IgD-negative memory B cell (primary cell): ENCODE data around the gene FTO. TPM values are rescaled to one million over a fixed set of nuclear protein-coding genes. Genes with fewer than 3 reads are reported as not detected.

ENCODE experiments used
- H3K27ac Mint-ChIP-seq, 3 donors: one replicate each; pipeline ENCODE4 v1.8.0; 2020 to 2022; ENCODE audit warnings: mild to moderate bottlenecking in 3 of 3, mixed read lengths in 3 of 3, moderate library complexity in 1 of 3
- H3K27me3 Mint-ChIP-seq: one replicate; pipeline ENCODE4 v1.8.0; 2021; ENCODE audit warnings: mixed read lengths
- H3K36me3 Mint-ChIP-seq: one replicate; pipeline ENCODE4 v1.8.0; 2020; ENCODE audit warnings: mild to moderate bottlenecking, mixed read lengths
- H3K4me1 Mint-ChIP-seq, 3 donors: one replicate each; pipeline ENCODE4 v1.8.0; 2020 to 2022; ENCODE audit warnings: mixed read lengths in 3 of 3, mild to moderate bottlenecking in 1 of 3
- H3K4me3 Mint-ChIP-seq, 4 donors: one replicate each; pipeline ENCODE4 v1.8.0; 2020 to 2022; ENCODE audit warnings: mild to moderate bottlenecking in 4 of 4, mixed read lengths in 4 of 4, moderate library complexity in 3 of 4
- H3K9me3 Mint-ChIP-seq, 3 donors: one replicate each; pipeline ENCODE4 v1.8.0; 2020 to 2021; ENCODE audit warnings: mixed read lengths in 3 of 3, mild to moderate bottlenecking in 1 of 3
- polyA plus RNA-seq: library from polyadenylated mRNA; unstranded; fragments of 300-500 nt; fragmentation: Illumina TruSeq; gene quantifications from one replicate; pipeline ENCODE4 v1.2.3, GENCODE V29; 2021

The FTO gene
- polyA plus RNA-seq, 1 donor from 2014 or later = 53.2 TPM

- H3K4me1 Mint-ChIP-seq = peaks cover 0 to 2% (median 2%) of the 10 kb centered on the region in 3 donors
- peaks cover 5 to 11% (median 5%) of the 10 kb centered on the region in 3 donors for H3K9me3 Mint-ChIP-seq
- no peak overlapping the region for H3K27ac Mint-ChIP-seq
- H3K27me3 Mint-ChIP-seq = peaks cover 5% of the 10 kb centered on the region
- no peaks in the 10 kb centered on the region for H3K36me3 Mint-ChIP-seq
- H3K4me3 Mint-ChIP-seq = no peak overlapping the region
These were observed 489.8 kb downstream of the FTO start for GRCh38 chr16:54193665-54194333.

- Mint-ChIP-seq H3K4me1 (peaks cover 0 to 2% (median 2%) of the 10 kb centered on the region in 3 donors), H3K27me3 (peaks cover 5% of the 10 kb centered on the region), H3K4me3 (no peak overlapping the region), H3K36me3 (no peaks in the 10 kb centered on the region), H3K9me3 (peaks cover 5 to 13% (median 5%) of the 10 kb centered on the region in 3 donors), H3K27ac (peak overlapping the region in 1 of 3 donors; percentile 65)
These were observed 490.4 kb downstream of the FTO start for GRCh38 chr16:54194334-54194743.

GRCh38 chr16:54197758-54198157 is 493.8 kb downstream of the FTO start:
- H3K27ac Mint-ChIP-seq = no peak overlapping the region
- peaks cover 0 to 2% (median 2%) of the 10 kb centered on the region in 3 donors for H3K4me1 Mint-ChIP-seq
- H3K9me3 Mint-ChIP-seq = peaks cover 4 to 9% (median 7%) of the 10 kb centered on the region in 3 donors
- peaks cover 3% of the 10 kb centered on the region for H3K27me3 Mint-ChIP-seq
- H3K4me3 Mint-ChIP-seq = no peak overlapping the region
- no peaks in the 10 kb centered on the region for H3K36me3 Mint-ChIP-seq

GRCh38 chr16:54199487-54200160 is 495.7 kb downstream of the FTO start:
- H3K36me3 Mint-ChIP-seq = no peaks in the 10 kb centered on the region
- H3K9me3 Mint-ChIP-seq = peaks cover 2 to 7% (median 7%) of the 10 kb centered on the region in 3 donors
- H3K4me3 Mint-ChIP-seq = no peak overlapping the region
- H3K4me1 Mint-ChIP-seq = peaks cover 0 to 2% (median 0%) of the 10 kb centered on the region in 3 donors
- peak overlapping the region in 1 of 3 donors; percentile 73 for H3K27ac Mint-ChIP-seq
- H3K27me3 Mint-ChIP-seq = no peaks in the 10 kb centered on the region

- Mint-ChIP-seq H3K27me3 (no peaks in the 10 kb centered on the region), H3K4me1 (peaks cover 0 to 2% (median 0%) of the 10 kb centered on the region in 3 donors), H3K27ac (no peak overlapping the region), H3K9me3 (peaks cover 2 to 7% (median 7%) of the 10 kb centered on the region in 3 donors), H3K4me3 (peak overlapping the region in 1 of 4 donors; percentile 19), H3K36me3 (no peaks in the 10 kb centered on the region)
These were observed 496.2 kb downstream of the FTO start for GRCh38 chr16:54200161-54200534.

GRCh38 chr16:54200720-54201119 is 496.8 kb downstream of the FTO start:
- Mint-ChIP-seq H3K27ac (no peak overlapping the region), H3K9me3 (peaks cover 2 to 7% (median 4%) of the 10 kb centered on the region in 3 donors), H3K4me1 (peaks cover 0 to 2% (median 0%) of the 10 kb centered on the region in 3 donors), H3K27me3 (no peaks in the 10 kb centered on the region), H3K36me3 (no peaks in the 10 kb centered on the region), H3K4me3 (no peak overlapping the region)

GRCh38 chr16:54201200-54201599 is 497.2 kb downstream of the FTO start:
- Mint-ChIP-seq H3K4me3 (no peak overlapping the region), H3K4me1 (peaks cover 0 to 2% (median 0%) of the 10 kb centered on the region in 3 donors)

More at GRCh38 chr16:54201200-54201599, 497.2 kb downstream of the FTO start:
- H3K27me3 Mint-ChIP-seq = no peaks in the 10 kb centered on the region
- H3K27ac Mint-ChIP-seq = no peak overlapping the region
- peaks cover 2 to 7% (median 4%) of the 10 kb centered on the region in 3 donors for H3K9me3 Mint-ChIP-seq
- H3K36me3 Mint-ChIP-seq = no peaks in the 10 kb centered on the region

Other genes starting within 250 kb of the FTO start
- 16.8 TPM for gene AKTIP, start 200.9 kb upstream of the FTO start, polyA plus RNA-seq
- gene RPGRIP1L, start 297 bp upstream of the FTO start, polyA plus RNA-seq = 3.5 TPM